ENCODE measurements around the gene PGLYRP2. TPM values are rescaled to one million over a fixed set of nuclear protein-coding genes. Genes with fewer than 3 reads are reported as not detected.

PGLYRP2 gene
- total RNA-seq, 2 donors from 2014 or later: not detected

- Mint-ChIP-seq H3K27ac (no peak overlapping the region), H3K9me3 (peaks cover 8% of the 10 kb centered on the region), H3K4me1 (peaks cover 2% of the 10 kb centered on the region), H3K4me3 (no peak overlapping the region), H3K36me3 (ENCODE audit: low read depth) (peaks cover 44% of the 10 kb centered on the region), H3K27me3 (ENCODE audit: insufficient read depth) (no peaks in the 10 kb centered on the region)
- DNase-seq: no peak
- H3K4me3 ChIP-seq (ENCODE audit: low read length): no peak overlapping the region
- H3K27me3 ChIP-seq (ENCODE audit: control insufficient read depth, insufficient read depth, low read length, poor library complexity, severe bottlenecking): no peaks in the 10 kb centered on the region
- 96 to 100% methylated on average over 2 to 6 of the region's 6 CpGs for WGBS, 2 experiments (ENCODE audit: insufficient coverage in 1 of 2, insufficient read length in 1 of 2)
- no peak overlapping the region for H3K27ac ChIP-seq (ENCODE audit: low read depth, low read length)
- peaks cover 11% of the 10 kb centered on the region for H3K9me3 ChIP-seq (ENCODE audit: control insufficient read depth, low read length)
- H3K4me1 ChIP-seq (ENCODE audit: control insufficient read depth, insufficient read depth, low read length): no peaks in the 10 kb centered on the region
- no peak for TF ChIP-seq CTCF (conservative IDR thresholded peaks at IDR 0.05)
- no peak overlapping the region for H3K9ac ChIP-seq (ENCODE audit: extremely low read depth, low read length, poor library complexity, severe bottlenecking)
- H3K36me3 ChIP-seq (ENCODE audit: control insufficient read depth, insufficient read depth, low read length): peaks cover 37% of the 10 kb centered on the region
Measured at GRCh38 chr19:15423130-15423529, 56.2 kb downstream of the PGLYRP2 start.

- peak; percentile 31 for TF ChIP-seq CTCF (conservative IDR thresholded peaks at IDR 0.05)
- DNase-seq: no peak
- Mint-ChIP-seq H3K36me3 (ENCODE audit: low read depth) (peaks cover 44% of the 10 kb centered on the region), H3K4me1 (peaks cover 4% of the 10 kb centered on the region), H3K27me3 (ENCODE audit: insufficient read depth) (no peaks in the 10 kb centered on the region), H3K27ac (no peak overlapping the region), H3K9me3 (peaks cover 8% of the 10 kb centered on the region), H3K4me3 (no peak overlapping the region)
- Histone ChIP-seq H3K27ac (ENCODE audit: low read depth, low read length) (no peak overlapping the region), H3K36me3 (ENCODE audit: control insufficient read depth, insufficient read depth, low read length) (peaks cover 33% of the 10 kb centered on the region), H3K27me3 (ENCODE audit: control insufficient read depth, insufficient read depth, low read length, poor library complexity, severe bottlenecking) (no peaks in the 10 kb centered on the region), H3K4me3 (ENCODE audit: low read length) (no peak overlapping the region), H3K9ac (ENCODE audit: extremely low read depth, low read length, poor library complexity, severe bottlenecking) (no peak overlapping the region), H3K9me3 (ENCODE audit: control insufficient read depth, low read length) (peaks cover 11% of the 10 kb centered on the region), H3K4me1 (ENCODE audit: control insufficient read depth, insufficient read depth, low read length) (no peaks in the 10 kb centered on the region)
- 93 to 95% methylated on average over 14 to 22 of the region's 22 CpGs for WGBS, 2 experiments (ENCODE audit: insufficient coverage in 1 of 2, insufficient read length in 1 of 2)
Measured at GRCh38 chr19:15422296-15423075, 56.8 kb downstream of the PGLYRP2 start.

GRCh38 chr19:15421721-15422260 lies 57.5 kb downstream of the PGLYRP2 start:
- Mint-ChIP-seq H3K27me3 (ENCODE audit: insufficient read depth) (no peaks in the 10 kb centered on the region), H3K36me3 (ENCODE audit: low read depth) (peaks cover 37% of the 10 kb centered on the region), H3K27ac (no peak overlapping the region), H3K9me3 (peaks cover 8% of the 10 kb centered on the region), H3K4me1 (peaks cover 9% of the 10 kb centered on the region), H3K4me3 (no peak overlapping the region)
- Histone ChIP-seq H3K9ac (ENCODE audit: extremely low read depth, low read length, poor library complexity, severe bottlenecking) (no peak overlapping the region), H3K27ac (ENCODE audit: low read depth, low read length) (no peak overlapping the region), H3K27me3 (ENCODE audit: control insufficient read depth, insufficient read depth, low read length, poor library complexity, severe bottlenecking) (no peaks in the 10 kb centered on the region), H3K4me3 (ENCODE audit: low read length) (no peak overlapping the region), H3K9me3 (ENCODE audit: control insufficient read depth, low read length) (peaks cover 11% of the 10 kb centered on the region), H3K4me1 (ENCODE audit: control insufficient read depth, insufficient read depth, low read length) (peaks cover 3% of the 10 kb centered on the region), H3K36me3 (ENCODE audit: control insufficient read depth, insufficient read depth, low read length) (peaks cover 33% of the 10 kb centered on the region)
- no peak for TF ChIP-seq CTCF (conservative IDR thresholded peaks at IDR 0.05)
- 92 to 94% methylated on average over 8 to 15 of the region's 15 CpGs for WGBS, 2 experiments (ENCODE audit: insufficient coverage in 1 of 2, insufficient read length in 1 of 2)
- DNase-seq: no peak
